BJ (cell line): ENCODE results near the gene ELL3. TPM values are rescaled to one million over a fixed set of nuclear protein-coding genes. Genes with fewer than 3 reads are reported as not detected.
A peak's percentile ranks its signal among the peaks of the same experiment; 100 is the strongest.
"Not testable (repeated sequence)": the region's sequence is repeated elsewhere in the genome, so short reads cannot be mapped to it uniquely, and the experiment has no call there.

ENCODE experiments used
- CTCF ChIA-PET: fragments of 350-600 bp; formaldehyde crosslinking; extraction: SDS; loops from one replicate; lab custom pipeline; 2021; ENCODE audit warnings: antibody characterized with exemption, inconsistent platforms; lab: Yijun Ruan, JAX
- POLR2A ChIA-PET: fragments of 300-600 bp; sonication (Branson Sonifier 250); formaldehyde crosslinking; extraction: SDS; loops from one replicate; lab custom pipeline; 2021; ENCODE audit warnings: antibody characterized with exemption; lab: Charles Lee
- DNase-seq: peaks from one replicate; pipeline ENCODE4 v3.0.0-alpha.2; 2011; ENCODE audit warnings: low read depth
- H3K27me3 ChIP-seq: 2 replicates; pipeline ENCODE4 v1.6.0; 2011; ENCODE audit warnings: low read length; ENCODE audit not compliant: control insufficient read depth, insufficient read depth
- H3K36me3 ChIP-seq: 2 replicates; pipeline ENCODE4 v1.5.1; 2011; ENCODE audit warnings: low read length; ENCODE audit not compliant: control insufficient read depth, insufficient read depth
- H3K4me3 ChIP-seq: 2 replicates; pipeline ENCODE4 v1.5.1; 2011; ENCODE audit warnings: low read depth, mild to moderate bottlenecking, control low read depth, low read length
- CTCF ChIP-seq: IDR thresholded peaks from 2 replicates; pipeline ENCODE4 v1.5.1; 2011; ENCODE audit warnings: low read depth, mild to moderate bottlenecking, control low read depth, inconsistent platforms, low read length, moderate library complexity; ENCODE audit not compliant: insufficient read depth
- polyA plus RNA-seq: library from polyadenylated mRNA; depleted of rRNA; stranded (reverse); fragments of >200 nt; gene quantifications from 2 replicates; pipeline ENCODE4 v1.2.3, GENCODE V29; 2011

Gene ELL3
- polyA plus RNA-seq, 1 experiment: 2.0 TPM

DNA sequence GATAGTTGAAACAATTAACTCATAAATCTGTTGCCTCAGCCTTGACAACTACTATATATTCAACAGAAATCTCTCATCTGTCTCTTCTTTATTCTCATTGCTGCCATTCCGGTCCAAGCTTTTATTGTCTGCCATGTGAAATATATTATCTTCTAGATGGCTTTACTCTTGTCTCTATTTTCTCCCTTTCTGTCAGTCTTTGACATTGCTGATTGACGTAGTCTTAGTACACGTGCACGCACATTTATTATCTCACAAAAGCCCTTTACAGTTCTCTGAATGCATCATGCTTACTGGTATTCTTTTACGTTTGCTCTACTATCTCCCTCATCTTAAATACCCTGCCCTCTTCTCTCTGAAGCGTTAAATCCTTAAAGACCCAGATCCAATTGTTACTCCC, 24.9 kb downstream of the ELL3 start:
- Histone ChIP-seq H3K36me3 (peaks cover 2% of the 10 kb centered on the region; the same call in 1 of the 2 replicates), H3K4me3 (no peak overlapping the region), H3K27me3 (no peaks in the 10 kb centered on the region)
- TF ChIP-seq CTCF: no peak
- ChIA-PET CTCF (interaction anchor here (2.1 kb wide), 1 partner anchor 19 kb away, joined by 10 read pairs; no protein-coding TSS in a partner anchor), POLR2A (interaction anchor here (0.6 kb wide), 1 partner anchor 333 kb away, joined by 6 read pairs; no protein-coding TSS in a partner anchor)
- DNase-seq: no peak

DNA sequence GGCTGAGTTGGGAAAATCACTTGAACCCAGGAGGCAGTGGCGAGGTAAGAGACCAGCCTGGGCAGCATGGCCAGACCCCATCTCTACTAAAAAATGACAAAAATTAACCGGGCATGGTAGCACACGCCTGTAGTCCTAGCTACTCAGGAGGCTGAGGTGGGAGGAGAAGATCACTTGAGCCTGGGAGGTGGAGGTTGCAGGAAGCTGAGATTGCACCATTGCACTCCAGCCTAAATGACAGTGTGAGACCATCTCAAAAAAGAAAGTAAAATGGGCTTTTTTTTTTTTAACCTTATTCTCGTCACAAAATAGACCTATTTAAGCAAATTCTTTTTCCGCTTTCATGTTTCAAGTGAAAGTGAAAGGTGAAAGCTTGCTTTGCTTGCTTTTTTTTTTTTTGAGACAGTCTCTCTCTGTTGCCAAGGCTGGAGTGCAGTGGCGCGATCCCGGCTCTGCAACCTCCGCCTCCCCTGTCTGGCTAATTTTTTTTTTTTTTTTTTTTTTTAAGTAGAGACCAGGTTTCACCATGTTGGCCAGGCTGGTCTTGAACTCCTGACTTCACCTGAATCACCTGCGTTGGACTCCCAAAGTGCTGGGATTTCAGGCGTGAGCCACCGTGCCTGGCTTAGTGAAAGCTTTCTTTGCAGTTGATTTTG, 26.9 kb downstream of the ELL3 start:
- TF ChIP-seq CTCF: no peak
- Histone ChIP-seq H3K4me3 (no peak overlapping the region), H3K36me3 (no peaks in the 10 kb centered on the region; the same call in 1 of the 2 replicates), H3K27me3 (no peaks in the 10 kb centered on the region)
- no peak for DNase-seq
- ChIA-PET CTCF (interaction anchor here (0.6 kb wide), 1 partner anchor 34 kb away, joined by 4 read pairs; no protein-coding TSS in a partner anchor), POLR2A (interaction anchor here (0.7 kb wide), 2 partner anchors 22 to 372 kb away, joined by 4 to 12 read pairs; no protein-coding TSS in a partner anchor)

DNA sequence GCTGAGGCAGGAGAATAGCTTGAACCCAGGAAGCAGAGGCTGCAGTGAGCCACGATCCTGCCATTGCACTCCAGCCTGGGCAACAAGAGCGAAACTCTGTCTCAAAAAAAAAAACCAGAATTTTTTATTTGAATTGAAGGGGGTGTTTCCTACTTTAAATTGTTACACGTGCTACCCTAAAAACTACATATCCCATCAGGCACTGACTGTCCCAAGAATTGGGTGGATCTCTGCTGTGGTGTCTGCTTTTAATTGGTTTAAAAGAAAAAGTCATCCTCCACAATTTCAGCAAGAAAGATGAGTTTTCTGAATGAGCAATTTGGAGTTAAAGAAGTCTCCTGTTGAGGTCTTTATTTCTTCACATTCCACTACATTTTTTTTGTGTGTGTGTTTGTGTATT, 28.4 kb downstream of the ELL3 start:
- H3K27me3 ChIP-seq: no peaks in the 10 kb centered on the region
- DNase-seq: no peak
- no peaks in the 10 kb centered on the region for H3K36me3 ChIP-seq
- ChIA-PET CTCF (no interaction called here), POLR2A (no interaction called here)
- H3K4me3 ChIP-seq: no peak overlapping the region
- TF ChIP-seq CTCF: no peak

DNA sequence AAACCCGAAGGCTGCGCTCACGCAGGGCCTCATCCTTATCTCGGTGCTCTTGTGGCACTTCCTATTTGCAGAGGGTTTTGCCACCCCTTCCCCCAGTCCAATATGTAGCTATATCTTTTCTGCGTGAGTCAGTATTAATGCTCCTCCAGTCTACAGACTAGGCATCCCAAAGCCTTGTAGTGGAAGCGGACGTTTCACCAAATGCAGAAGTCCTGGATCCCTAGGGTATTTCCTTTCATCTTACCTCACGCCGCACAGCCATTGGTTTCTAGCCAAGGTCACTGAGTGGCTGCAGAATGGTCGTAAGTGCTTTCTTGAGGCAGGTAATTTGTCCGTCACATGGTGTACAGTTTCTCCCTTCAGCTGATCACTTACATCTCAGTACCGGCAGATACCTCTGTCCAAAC, 29.9 kb downstream of the ELL3 start:
- H3K27me3 ChIP-seq, H3K36me3 ChIP-seq, CTCF ChIA-PET, DNase-seq: not testable (repeated sequence)
- peak overlapping the region; percentile 87 for H3K4me3 ChIP-seq
- POLR2A ChIA-PET: interaction anchor here (1.4 kb wide), 1 partner anchor 30 kb away, joined by 6 read pairs; the partner anchor contains the start of gene ELL3

GRCh38 chr15:43746245-43746902, 30.4 kb downstream of the ELL3 start, which contains the start of gene PDIA3:
PDIA3 (plus strand) TSS chr15:43746438; CDS start chr15:43746540, 102 bp downstream.
- CTCF ChIA-PET, H3K36me3 ChIP-seq, H3K27me3 ChIP-seq: not testable (repeated sequence)
- peak; percentile 36 for DNase-seq
- H3K4me3 ChIP-seq: peak within 1 kb of the TSS; percentile 87
- POLR2A ChIA-PET: interaction anchor here (1.4 kb wide), 1 partner anchor 30 kb away, joined by 6 read pairs; the partner anchor contains the start of gene ELL3

DNA sequence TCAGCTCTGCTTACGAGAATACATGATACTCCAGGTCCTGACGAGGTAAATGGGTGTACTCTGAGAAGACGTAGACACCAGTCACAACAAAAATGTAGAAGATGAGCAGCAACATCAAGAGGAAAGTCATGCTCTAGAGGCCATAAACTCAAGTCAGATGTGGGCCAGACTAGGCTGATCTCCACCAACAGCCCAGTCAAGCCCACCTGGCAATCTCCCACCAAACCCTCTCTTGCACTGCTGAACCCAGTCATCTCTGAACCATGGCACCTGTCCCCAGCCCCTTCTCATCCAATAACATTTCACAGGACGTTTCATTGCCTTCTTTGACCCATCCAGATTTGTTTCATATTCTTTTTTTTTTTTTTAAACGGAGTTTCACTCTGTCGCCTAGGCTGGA, 41.4 kb downstream of the ELL3 start:
- ChIA-PET POLR2A (no interaction called here), CTCF (no interaction called here)
- no peaks in the 10 kb centered on the region for H3K36me3 ChIP-seq
- H3K4me3 ChIP-seq: no peak overlapping the region
- no peak for TF ChIP-seq CTCF
- no peaks in the 10 kb centered on the region for H3K27me3 ChIP-seq
- no peak for DNase-seq

- DNase-seq: peak; percentile 27
- CTCF ChIA-PET, H3K4me3 ChIP-seq, H3K36me3 ChIP-seq, H3K27me3 ChIP-seq, POLR2A ChIA-PET: not testable (repeated sequence)
Observed at GRCh38 chr15:43728053-43728725, 48.6 kb downstream of the ELL3 start.

- H3K27me3 ChIP-seq, CTCF ChIA-PET, DNase-seq, H3K36me3 ChIP-seq, H3K4me3 ChIP-seq, POLR2A ChIA-PET: not testable (repeated sequence)
Observed at GRCh38 chr15:43726306-43726705, 50.5 kb downstream of the ELL3 start.
